Colon (tissue), 2 donors: ENCODE data around the gene MLPH.
"Not testable (repeated sequence)": the region's sequence is repeated elsewhere in the genome, so short reads cannot be mapped to it uniquely, and the experiment has no call there.

Experiments
- FAIRE-seq: peaks from 2 replicates; lab custom pipeline; 2012; peaks lifted over from hg19 to GRCh38; lab: Jason Lieb, UNC
- donor health status: control.
- donor health status: control.

Gene MLPH

DNA sequence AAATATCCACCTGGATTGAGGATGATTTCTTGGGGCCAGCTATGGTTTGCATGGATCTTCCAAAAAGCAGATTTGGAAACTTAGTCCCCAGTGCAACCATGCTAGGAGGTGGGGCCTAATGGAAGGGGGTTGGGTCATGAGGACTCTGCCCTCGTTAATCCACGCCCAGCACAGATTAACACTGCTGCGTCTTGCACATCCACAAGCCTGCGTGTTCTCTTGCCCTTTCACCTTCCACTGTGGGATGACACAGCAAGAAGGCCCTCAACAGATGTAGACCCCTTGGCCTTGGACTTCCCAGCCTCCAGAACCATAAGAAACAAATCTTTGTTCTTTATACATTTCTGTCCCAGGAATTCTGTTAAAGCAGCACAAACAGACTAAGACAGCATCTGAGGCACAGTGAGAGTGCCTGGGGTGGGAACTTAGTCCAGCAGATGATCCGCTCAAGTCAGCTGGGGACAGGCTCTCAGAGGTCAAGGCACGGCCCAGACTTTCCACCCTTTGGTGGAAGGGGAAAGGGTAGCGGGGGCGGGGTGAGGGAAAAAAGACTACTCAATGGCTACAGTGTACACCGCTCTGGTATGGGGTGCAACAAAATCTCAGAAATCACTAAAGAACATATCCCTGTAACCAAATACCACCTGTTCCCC is 101.1 kb downstream of the MLPH start:
- no peak for FAIRE-seq

DNA sequence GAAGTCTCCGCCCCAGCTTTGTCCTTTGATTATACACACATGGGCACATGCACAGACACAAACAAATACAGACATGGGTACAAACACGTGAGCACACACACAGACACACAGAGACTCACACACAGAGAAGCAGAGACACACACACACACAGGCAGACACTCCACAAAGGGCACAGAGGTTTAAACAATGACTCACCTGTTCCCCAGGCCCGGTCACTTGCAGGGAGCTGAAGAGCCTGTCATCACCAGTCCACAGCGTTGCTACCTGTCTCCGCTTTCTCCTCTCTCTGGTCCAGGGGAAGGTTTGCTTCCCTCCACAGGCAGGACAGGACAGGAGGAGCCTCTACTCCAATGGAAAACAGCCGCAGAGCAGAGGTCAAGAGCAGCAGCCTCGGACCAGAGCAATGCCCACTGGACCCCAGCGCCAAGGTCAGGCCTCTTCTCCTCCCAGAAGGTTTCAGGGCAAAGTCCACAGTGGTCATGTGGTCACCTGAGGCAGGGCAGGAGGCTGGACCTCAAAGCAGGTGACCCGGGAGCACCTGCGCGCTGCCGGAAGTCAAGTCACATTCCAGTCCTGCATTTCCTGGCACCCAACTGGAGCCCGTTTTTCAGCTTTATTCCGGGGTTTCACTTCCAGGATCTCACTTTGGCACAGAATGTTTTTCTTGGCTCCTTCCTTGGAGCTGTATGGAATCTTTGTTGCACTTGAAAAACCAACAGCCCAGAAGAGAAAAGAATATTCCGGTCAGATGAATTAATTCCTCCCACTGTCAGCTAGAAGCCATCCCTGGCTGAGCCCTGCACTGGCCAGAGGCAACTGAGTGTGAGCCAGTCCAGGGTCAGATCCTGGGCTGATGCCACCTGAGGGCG is 103.5 kb downstream of the MLPH start, which contains the start of gene RAB17:
RAB17 (minus strand) TSS at position 463 of the 869 bp plus-strand sequence. CDS start 4,580 bp downstream, outside the sequence.
- FAIRE-seq = no peak

DNA sequence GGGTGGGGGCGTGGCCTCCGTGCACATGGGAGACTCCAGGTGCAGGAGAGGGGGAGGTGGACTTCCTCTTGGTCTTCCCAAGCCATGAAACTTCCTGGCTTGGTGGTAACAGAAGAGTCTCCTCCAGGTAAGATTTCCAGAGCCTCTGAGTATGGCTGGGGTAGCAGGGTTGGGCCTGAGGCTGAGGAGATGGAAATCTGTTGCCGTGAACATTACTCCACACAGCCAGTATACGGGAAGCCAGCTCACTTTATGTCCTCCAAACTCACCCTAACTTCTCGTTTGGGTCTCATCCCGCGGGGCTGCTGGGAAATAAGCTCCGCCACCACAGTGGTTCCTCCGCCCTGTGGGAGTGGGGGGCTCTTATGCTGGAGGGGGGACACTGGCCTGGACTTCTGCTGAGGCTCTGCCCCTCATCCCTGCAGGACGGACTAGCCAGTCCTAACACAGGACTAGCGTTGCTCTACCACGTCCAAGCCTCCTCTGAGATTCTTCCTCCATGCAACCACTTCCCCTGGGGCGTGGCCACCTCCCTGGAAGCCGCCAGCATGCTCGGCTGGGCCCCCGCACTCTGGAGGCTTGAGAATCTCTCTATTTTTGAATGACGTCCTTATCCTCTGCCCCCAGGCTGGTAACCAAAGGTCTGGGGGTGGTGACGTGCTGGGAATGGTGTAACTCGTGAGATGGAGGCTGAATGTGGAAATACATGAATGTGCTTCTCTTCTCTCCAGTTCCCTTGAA is 104.3 kb downstream of the MLPH start:
- FAIRE-seq = no peak

DNA sequence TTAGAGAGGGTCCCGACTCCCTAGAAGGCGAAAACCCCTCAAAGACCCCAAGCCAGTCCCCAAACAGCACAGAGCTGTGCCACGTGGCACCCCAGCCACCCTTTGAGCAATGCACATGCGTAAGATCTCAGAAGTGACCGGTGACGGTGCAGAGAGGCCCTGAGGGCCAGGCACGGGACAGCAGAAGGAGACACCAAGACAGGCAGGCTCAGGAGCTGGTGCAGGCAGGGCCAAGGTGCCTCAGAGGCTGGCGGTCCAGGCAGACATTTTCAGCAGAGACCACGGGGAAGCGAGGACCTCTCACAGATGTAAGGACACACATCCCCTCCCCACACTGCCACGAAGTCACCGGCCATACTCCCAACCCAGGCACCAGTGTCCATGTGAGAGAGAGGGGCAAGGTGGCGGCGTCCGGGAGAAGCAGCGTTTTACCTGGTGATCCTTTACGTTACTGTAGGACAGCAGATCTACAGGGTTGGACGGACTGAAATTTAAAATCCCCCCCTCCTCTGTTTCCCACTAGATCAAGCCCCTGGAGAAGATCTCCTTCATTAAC is 105.5 kb downstream of the MLPH start:
- no peak for FAIRE-seq

DNA sequence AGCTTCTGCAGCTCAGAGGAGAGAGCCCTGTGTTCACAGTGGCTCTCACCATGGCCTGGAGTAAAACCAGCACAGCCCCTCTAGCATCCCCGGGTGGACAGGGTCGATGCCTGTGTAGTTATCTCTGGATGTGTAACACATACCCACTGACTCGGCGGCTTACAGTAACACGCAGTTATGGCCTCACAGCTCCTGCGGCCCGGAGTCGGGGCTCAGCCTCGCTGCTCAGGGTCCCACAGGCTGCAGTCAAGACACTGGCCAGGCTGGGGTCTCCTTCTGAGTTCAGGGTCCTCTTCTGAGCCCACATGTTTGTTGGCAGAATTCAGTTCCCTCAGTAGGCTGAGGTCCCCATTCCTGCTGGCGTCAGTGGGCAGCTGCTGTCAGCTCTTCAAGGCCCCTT is 106.0 kb downstream of the MLPH start:
- no peak for FAIRE-seq

DNA sequence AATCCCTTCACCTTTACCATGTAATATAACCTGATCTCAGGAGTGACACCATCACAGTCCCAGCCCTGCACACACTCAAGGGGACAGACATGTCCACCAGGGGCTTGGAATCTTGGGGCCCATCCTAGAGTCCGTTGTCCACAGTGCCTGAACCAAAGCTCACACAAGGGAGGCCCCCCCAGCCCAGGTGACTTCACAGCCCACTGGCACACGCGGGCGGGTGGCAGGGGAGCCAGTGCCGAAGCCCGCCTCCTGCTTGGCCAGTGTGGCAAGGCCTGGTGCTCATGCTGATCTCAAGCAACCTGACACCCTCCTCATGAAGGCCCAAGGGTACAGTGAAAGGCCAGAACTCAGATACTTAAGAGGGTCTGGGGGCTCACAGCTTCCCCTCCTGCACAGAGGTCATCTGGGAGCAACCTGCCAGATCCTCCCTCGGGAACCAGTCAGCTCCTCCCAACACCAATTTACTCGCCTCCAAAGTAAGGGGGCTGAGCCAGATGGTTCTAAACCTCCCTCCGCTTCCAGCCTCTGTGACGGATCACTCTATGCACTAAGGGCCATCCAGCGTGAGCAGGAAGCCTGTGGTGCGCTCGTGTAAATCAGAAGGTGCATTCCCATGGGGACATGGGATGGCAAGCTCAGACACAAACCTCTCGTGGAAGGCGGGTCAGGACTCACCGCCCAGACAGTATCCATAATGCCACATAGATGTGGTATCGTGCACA is 106.7 kb downstream of the MLPH start:
- FAIRE-seq = no peak

DNA sequence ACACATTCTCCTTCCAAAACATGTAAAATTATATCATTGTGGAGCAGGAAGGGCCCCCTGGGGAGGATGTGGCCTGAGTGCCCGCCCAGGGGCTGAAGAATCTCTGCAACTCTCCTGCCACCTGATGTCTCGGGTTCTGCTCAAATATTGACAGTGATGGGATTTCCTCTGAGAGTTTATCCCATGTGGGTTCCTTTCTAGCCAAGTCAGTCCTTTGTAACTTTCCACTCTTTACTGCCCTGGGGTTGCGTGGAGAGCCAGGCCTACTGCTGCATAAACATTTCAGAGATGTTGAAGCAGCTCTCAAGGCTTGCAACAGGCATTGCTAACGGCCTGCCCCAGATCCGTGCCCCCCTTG is 107.4 kb downstream of the MLPH start:
- no peak for FAIRE-seq

DNA sequence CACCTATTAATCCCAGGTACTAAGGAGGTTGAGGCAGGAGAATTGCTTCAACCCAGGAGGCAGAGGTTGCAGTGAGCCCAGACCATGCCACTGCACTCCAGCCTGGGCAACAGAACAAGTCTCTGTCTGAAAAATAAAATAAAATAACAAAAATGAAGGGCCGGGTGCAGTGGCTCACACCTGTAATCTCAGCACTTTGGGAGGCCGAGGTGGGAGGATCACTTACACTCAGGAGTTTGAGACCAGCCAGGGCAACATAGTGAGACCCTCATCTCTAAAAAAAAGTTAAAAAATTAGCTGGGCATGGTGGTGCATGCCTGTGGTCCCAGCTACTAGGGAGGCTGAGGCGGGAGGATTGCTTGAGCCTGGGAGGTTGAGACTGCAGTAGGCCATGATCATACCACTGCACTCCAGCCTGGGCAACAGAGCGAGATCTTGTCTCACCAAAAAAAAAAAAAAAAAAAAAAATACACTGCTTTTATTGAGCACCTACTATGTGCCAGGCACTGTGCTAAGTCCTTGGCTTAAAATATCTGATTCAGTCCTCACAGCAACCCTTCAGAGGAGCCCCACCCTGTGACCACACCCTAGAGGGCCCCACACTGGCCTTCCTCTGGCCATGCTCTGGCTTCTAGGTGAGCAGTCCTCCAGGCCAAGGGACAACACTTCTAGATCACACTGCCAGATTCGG is 108.9 kb downstream of the MLPH start:
- not testable (repeated sequence) for FAIRE-seq

DNA sequence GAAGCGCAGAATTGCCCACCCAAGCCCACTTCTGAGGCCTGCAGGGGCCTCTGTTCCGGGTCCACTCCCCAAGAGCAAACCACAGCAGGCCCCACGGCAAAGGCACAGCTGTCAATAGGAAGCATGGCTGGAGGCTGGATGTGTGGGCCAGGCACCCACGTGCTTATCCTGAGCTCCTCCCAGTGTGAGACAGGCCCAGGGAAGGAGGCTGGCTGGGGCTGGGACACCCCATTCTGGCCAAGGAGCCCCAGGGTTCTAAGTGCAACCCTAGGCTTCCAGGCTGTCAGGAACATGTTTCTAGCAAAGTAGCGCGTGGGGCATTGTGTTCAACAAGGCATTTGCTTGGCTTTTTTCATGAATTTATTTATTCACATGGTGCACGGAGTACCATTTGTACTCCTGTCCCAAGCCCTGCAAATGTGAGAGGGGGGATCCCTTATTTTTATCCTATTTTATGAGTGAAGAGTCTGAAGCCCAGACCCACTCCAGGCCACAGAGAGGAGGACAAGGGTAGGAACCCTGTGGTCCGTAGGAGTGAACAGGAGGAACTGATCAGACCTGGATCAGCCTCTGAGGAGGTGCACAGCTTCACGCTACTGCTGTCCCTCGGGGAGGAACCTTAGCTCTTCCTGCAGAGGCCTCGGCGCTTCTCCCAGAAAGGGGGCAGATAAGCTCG is 109.6 kb downstream of the MLPH start:
- no peak for FAIRE-seq

DNA sequence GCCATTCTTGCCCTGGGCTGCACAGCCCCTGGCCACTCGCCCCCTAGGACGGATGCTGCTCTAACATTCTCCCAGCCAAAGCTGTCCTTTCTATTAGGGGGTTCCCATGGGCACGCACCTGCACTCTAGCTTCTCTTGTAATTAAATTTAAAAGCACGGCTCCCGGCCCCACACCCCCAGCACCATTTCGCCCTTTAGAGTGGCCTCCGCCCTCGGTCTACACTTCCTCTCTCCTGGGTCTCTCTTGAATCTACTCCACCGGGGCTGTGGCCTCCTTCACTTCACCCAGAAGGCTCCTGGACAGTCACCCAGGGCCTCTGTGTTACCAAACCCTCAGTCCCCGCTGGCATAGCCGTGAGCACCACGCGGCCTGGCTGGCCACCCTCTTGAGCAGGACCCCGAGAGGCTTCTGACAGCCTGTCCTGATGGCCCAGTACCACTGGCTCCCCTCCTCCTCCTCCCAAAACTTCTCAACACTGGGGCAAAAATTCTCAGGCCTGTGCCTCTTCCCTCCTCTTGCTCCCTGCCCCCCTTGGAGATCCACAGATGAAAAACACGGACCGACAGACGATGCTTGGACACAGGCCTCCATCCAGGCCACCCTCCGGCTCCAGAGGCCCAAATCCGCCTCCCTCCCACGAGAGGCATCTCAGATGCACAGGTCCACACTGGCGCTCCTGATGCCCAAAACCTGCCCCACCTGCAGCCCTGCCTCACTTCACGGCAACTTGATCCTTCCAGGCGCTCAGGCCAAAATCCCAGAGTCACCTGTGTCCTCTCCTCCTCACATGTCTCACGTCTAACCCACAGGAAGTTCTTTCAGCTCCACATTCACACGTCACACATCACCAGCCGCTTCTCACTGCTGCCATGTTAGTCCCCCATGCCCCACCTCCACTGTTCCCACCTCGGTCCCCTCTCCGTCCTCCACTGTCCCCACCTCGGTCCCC is 110.4 kb downstream of the MLPH start:
- no peak for FAIRE-seq

DNA sequence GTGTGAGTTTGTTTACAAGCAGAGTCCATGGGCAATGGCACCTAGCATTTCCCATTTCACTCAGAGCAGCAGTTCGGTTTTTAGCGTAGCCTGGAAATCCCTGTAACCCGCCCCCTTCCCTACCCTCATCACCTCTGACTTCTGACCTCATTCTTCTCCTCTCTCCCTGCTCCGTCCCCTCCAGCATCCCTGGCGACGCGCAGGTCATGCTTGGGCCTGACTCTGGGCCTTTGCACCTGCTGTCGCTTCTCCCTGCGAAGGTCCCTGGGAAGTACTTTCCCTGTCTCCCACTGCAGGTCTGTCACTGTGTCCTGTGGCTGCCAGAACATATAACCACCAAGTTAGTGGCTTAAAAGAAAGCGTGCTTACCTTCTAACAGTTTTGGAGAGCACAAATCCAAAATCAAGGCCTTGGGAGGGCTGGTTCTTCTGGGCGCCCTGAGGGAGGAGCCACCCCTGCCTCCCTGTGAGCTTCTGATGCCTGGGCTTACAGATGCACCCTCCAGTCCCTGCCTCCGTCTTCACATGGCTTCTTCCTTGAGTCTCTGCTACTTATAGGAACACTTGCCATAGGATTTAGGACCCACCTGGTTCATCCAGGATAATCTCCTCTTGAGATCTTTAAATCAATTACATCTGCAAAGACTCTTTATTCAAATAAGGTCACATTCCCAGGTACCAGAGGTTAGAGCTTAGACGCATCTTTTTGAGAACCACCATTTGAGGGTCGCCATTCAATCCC is 111.6 kb downstream of the MLPH start:
- no peak for FAIRE-seq

DNA sequence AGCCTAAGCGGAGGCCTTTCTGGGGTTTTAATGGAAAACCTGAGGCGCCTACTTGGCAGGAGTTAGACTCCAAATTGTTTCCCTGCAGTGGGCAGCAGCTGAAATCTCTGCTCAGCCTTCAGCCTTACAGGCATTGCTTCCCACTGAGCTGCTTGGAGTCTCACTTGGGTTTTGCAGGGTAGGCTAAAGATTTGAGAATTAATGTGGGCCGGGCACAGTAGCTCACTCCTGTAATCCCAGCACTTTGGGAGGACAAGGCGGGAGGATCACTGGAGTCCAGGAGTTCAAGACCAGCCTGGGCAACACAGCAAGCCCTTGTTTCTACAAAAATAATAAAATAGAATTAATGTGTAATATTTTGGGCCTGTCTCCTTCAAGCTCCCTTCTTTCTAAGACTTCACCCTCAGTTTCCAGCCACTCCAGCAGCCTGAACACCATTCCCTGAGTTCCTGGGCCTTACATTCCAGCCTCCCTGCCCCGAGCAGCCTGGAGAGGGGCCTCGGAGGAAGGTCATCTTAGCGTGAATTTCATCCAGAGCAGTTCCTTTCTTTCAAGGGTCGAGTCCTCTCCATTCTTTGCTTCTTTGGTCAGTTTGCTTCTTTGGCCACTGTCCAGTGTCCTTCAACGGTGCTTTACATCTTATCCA is 112.5 kb downstream of the MLPH start:
- no peak for FAIRE-seq

DNA sequence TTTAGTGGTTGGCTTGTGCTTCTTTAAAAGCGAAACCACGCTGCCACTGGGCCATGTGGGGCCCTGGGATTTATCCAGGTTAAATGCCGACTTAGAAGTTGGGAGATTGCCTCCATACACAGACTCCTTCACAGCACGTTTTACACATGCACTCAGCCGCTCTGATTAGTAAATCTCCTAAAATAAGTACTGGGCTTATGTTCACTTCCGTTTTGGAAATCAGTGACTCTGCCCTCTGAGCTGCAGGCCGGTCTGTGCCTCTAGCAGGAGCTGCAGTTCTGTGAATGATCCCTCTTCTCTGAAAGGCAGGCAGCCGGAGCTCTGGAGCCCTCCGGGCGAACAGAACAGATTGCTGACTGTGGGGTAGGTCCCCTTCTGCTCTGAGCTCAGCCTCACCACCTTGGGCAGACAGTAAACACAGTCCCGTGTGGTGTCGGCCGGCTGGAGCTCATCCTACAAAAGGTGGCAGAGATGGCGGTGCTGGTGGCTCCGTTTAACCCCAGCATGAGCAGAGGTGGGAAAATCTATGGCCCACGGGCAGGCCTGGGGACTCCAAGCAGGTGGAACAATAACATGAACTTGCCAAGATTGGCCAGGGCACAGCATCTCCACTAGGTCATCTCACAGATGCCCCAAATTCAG is 113.3 kb downstream of the MLPH start:
- no peak for FAIRE-seq

DNA sequence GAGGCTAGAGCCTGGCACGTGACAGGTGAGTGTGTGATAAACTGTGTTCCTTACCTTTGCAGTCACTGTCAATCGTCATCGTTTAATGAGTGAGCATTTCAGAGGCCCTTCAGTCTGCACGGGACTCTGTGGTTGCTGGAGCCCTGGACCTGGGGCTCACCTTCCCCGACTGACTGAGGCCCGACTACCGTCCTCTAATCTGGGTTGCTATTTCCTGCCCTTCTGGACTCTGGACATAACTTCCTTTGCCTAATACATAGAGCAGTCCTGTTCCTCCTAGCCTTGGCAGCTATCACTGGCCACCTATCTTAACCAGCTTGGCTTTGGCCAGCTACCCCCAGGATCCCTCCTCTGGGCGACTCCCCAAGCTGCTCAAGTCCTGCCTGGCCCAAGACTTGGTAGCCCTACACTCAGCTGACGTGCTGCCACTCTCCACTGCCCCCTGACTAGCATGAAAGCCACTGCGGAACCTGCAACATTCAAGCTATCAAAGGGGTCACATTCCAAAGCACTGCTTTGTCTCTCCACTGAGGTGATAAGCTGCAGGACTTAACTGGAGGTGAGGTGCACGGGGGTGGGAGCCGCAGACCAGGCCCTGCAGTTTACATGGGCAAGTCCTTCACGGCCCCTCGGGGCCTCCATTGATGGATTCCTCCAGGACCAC is 114.5 kb downstream of the MLPH start:
- no peak for FAIRE-seq

DNA sequence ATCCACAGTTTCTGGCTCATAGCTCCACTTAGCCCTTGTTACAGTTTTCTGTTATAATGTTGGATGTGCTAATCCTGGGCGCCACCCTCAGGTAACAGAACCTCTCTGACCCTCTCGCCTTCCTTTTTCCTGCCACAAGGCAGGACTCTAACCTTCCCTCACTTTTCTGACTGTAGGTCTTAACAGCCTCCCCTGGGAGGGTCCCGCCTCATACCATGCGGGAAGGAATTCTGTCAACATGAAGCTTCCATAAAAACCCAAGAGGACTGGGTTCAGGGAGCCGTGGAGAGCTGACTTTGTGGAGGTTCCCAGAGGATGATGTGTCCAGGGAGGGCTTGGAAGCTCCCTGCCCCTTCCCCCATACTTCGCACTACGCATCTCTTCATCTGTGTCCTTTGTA is 115.4 kb downstream of the MLPH start:
- FAIRE-seq = no peak

DNA sequence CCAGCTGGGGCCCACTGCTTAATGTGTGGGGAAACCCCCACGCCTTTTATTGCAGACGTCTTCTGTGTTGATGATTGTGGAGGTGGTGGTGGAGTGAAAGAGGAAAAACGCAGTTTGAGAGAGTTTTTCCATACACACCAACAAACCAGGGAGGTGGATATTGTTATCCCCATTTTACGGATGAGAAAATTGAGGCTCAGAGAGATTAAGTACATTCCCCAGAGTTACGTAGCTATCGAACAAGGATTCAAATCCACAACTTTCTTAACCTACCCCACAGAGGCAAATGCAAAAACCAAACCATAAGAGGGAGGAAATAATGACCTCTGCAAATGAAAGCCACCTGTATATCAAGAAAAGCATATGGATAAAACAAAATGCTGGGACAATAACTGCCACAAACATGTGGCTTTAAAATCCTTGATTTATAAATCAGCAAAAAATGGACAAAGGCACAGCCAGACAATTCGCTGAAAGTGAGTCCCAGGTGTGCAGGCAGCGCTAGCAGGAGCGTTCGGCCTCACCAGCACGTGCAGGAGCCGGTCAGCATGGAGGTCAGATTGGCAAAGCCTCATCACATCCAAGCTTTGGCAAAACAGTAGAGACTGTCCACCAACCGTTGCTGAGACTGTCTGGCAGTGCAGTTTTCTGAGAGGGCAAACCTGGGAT is 116.1 kb downstream of the MLPH start:
- FAIRE-seq = no peak
